ENCODE measurements around the gene PSTK. TPM values are rescaled to one million over a fixed set of nuclear protein-coding genes. Genes with fewer than 3 reads are reported as not detected.

PSTK gene
- total and polyA plus RNA-seq, 2 of the 13 experiments (the other 11 are each of a cell fraction or from before 2014, with no cell fraction given): 8.2 to 9.3 TPM

DNA sequence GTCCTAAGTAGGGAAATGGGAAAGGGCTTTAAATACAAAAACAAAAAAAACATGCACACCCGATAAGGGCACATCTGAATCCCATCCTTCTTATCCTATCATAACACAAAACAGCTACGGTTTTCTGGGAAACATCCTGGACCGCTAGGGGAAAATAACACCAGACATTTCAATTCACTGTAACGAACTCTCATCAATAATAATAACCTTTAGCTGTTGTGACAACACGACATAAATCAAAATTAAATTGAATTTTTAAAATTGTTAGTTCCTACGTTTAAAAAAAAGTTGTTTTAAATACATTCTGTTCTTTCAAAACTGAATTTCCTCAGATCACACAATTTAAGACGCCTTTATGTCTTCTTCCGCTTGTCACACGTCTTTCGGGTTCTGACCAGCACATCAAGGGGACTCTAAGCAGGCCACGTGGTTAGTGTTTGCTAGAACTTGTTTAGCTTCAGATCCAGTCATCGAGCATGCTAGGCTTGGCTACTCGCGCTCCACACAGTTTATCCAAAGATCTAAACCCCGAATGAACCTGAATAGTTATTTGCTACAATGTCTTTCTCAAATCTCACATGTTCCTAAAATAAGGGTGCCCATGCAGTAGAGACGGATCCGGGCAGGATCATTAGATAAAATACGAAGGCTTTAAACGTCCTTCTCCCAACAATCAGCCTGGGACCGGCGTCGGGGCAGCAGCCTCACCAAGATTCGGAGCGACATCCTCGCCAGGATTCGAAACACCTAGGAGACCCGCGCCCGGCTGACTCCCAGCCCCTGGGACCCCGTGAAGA lies 27.6 kb downstream of the PSTK start (continued):
- peak in 1 of 2 experiments; percentile 55; a peak in 2 of 4 replicates for TF ChIP-seq POLR2A (IDR thresholded peaks at IDR 0.05; ENCODE audit: insufficient read depth in 1 of 2, low read depth in 2 of 2, low read length in 2 of 2)
- no peak for TF ChIP-seq JUNB (CRISPR knock-in tag; IDR thresholded peaks at IDR 0.05; ENCODE audit: borderline replicate concordance)
- no peak for TF ChIP-seq SNAPC2 (CRISPR knock-in tag; IDR thresholded peaks at IDR 0.05)
- TF ChIP-seq, protein P1, sequence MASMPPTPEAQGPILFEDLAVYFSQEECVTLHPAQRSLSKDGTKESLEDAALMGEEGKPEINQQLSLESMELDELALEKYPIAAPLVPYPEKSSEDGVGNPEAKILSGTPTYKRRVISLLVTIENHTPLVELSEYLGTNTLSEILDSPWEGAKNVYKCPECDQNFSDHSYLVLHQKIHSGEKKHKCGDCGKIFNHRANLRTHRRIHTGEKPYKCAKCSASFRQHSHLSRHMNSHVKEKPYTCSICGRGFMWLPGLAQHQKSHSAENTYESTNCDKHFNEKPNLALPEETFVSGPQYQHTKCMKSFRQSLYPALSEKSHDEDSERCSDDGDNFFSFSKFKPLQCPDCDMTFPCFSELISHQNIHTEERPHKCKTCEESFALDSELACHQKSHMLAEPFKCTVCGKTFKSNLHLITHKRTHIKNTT (CRISPR knock-in tag; IDR thresholded peaks at IDR 0.05): no peak
- no peak for TF ChIP-seq TARDBP (CRISPR knock-in tag; IDR thresholded peaks at IDR 0.05)
- TF ChIP-seq ATAD3A (CRISPR knock-in tag; IDR thresholded peaks at IDR 0.05): no peak
- TF ChIP-seq MNT (IDR thresholded peaks at IDR 0.05): peak; percentile 88
- no peak for TF ChIP-seq ZNF136 (CRISPR knock-in tag; IDR thresholded peaks at IDR 0.05; ENCODE audit: low read depth)
- TF ChIP-seq PPARG (CRISPR knock-in tag; conservative IDR thresholded peaks at IDR 0.05): no peak
- no peak for TF ChIP-seq ZNF644 (CRISPR knock-in tag; IDR thresholded peaks at IDR 0.05; ENCODE audit: low read depth)
- no peak for TF ChIP-seq CAMTA2 (CRISPR knock-in tag; IDR thresholded peaks at IDR 0.05; ENCODE audit: borderline replicate concordance)
- no peak for TF ChIP-seq ZFP36L1 (CRISPR knock-in tag; IDR thresholded peaks at IDR 0.05)
- TF ChIP-seq E2F1 (CRISPR knock-in tag; IDR thresholded peaks at IDR 0.05): no peak
- TF ChIP-seq ZFP36 (IDR thresholded peaks at IDR 0.05; ENCODE audit: borderline replicate concordance, low read depth, low read length, partially characterized antibody): no peak
- TF ChIP-seq FOXK2 (IDR thresholded peaks at IDR 0.05): 0 out of 2 replicates have a peak, but pooled peaks have one; percentile 19
- no peak for TF ChIP-seq HOXA3 (CRISPR knock-in tag; IDR thresholded peaks at IDR 0.05)
- no peak for TF ChIP-seq MAZ (IDR thresholded peaks at IDR 0.05; ENCODE audit: borderline replicate concordance, low read depth, low read length)
- no peak for TF ChIP-seq MAZ (CRISPR knock-in tag; IDR thresholded peaks at IDR 0.05; ENCODE audit: low read depth)
- no peak for TF ChIP-seq PITX1 (CRISPR knock-in tag; IDR thresholded peaks at IDR 0.05)
- TF ChIP-seq, protein P2, sequence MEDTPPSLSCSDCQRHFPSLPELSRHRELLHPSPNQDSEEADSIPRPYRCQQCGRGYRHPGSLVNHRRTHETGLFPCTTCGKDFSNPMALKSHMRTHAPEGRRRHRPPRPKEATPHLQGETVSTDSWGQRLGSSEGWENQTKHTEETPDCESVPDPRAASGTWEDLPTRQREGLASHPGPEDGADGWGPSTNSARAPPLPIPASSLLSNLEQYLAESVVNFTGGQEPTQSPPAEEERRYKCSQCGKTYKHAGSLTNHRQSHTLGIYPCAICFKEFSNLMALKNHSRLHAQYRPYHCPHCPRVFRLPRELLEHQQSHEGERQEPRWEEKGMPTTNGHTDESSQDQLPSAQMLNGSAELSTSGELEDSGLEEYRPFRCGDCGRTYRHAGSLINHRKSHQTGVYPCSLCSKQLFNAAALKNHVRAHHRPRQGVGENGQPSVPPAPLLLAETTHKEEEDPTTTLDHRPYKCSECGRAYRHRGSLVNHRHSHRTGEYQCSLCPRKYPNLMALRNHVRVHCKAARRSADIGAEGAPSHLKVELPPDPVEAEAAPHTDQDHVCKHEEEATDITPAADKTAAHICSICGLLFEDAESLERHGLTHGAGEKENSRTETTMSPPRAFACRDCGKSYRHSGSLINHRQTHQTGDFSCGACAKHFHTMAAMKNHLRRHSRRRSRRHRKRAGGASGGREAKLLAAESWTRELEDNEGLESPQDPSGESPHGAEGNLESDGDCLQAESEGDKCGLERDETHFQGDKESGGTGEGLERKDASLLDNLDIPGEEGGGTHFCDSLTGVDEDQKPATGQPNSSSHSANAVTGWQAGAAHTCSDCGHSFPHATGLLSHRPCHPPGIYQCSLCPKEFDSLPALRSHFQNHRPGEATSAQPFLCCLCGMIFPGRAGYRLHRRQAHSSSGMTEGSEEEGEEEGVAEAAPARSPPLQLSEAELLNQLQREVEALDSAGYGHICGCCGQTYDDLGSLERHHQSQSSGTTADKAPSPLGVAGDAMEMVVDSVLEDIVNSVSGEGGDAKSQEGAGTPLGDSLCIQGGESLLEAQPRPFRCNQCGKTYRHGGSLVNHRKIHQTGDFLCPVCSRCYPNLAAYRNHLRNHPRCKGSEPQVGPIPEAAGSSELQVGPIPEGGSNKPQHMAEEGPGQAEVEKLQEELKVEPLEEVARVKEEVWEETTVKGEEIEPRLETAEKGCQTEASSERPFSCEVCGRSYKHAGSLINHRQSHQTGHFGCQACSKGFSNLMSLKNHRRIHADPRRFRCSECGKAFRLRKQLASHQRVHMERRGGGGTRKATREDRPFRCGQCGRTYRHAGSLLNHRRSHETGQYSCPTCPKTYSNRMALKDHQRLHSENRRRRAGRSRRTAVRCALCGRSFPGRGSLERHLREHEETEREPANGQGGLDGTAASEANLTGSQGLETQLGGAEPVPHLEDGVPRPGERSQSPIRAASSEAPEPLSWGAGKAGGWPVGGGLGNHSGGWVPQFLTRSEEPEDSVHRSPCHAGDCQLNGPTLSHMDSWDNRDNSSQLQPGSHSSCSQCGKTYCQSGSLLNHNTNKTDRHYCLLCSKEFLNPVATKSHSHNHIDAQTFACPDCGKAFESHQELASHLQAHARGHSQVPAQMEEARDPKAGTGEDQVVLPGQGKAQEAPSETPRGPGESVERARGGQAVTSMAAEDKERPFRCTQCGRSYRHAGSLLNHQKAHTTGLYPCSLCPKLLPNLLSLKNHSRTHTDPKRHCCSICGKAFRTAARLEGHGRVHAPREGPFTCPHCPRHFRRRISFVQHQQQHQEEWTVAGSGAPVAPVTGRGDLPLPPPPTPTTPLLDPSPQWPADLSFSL (CRISPR knock-in tag; IDR thresholded peaks at IDR 0.05): no peak
- no peak for TF ChIP-seq CREM (IDR thresholded peaks at IDR 0.05)
- TF ChIP-seq CREM (CRISPR knock-in tag; IDR thresholded peaks at IDR 0.05): no peak
